Testis (tissue), 3 donors: ENCODE data around the gene MEX3C. TPM values are rescaled to one million over a fixed set of nuclear protein-coding genes. Genes with fewer than 3 reads are reported as not detected.

Source experiments
- DNase-seq: peaks from one replicate; pipeline ENCODE4 v3.0.0-alpha.2; 2019
- H3K27ac ChIP-seq, 2 donors: fragments of 200-600 bp; sonication (generic); one replicate each; pipeline ENCODE4 v1.5.1; 2019
- H3K27me3 ChIP-seq: fragments of 200-600 bp; sonication (generic); one replicate; pipeline ENCODE4 v1.5.1; 2019
- H3K36me3 ChIP-seq: fragments of 200-600 bp; sonication (generic); one replicate; pipeline ENCODE4 v1.5.1; 2017; ENCODE audit warnings: low read depth; ENCODE audit errors: missing control alignments
- H3K4me1 ChIP-seq: fragments of 200-600 bp; sonication (generic); one replicate; pipeline ENCODE4 v1.5.1; 2019
- H3K4me3 ChIP-seq, 2 donors: fragments of 200-600 bp; sonication (generic); one replicate each; pipeline ENCODE4 v1.5.1; 2017 to 2019
- H3K9me3 ChIP-seq: fragments of 200-600 bp; sonication (generic); one replicate; pipeline ENCODE4 v1.5.1; 2017
- CTCF ChIP-seq, 3 experiments: fragments of 450-650 bp in 2 of 3; fragments of 200-600 bp in 1 of 3; sonication (generic) in 1 of 3; IDR thresholded peaks; one replicate each; pipeline ENCODE4 v1.5.1; 2016 to 2019; ENCODE audit warnings: antibody characterized with exemption in 3 of 3, mild to moderate bottlenecking in 2 of 3, moderate library complexity in 1 of 3
- POLR2A ChIP-seq: fragments of 450-650 bp; IDR thresholded peaks from one replicate; pipeline ENCODE4 v1.6.1; 2017; ENCODE audit warnings: antibody characterized with exemption, mild to moderate bottlenecking, moderate library complexity
- WGBS, 2 donors: methylation state at CpG; one replicate each; pipeline ENCODE4 v1.1.5; 2018; 5-methylcytosine and 5-hydroxymethylcytosine counted together
- intact Hi-C: fragments of 100-400 bp; cut with DNase I; formaldehyde crosslinking; loops from one replicate; pipeline ENCODE4 v1.15.1; 2023; ENCODE audit warnings: low total_unique reads
- polyA plus RNA-seq: library from polyadenylated mRNA; stranded (reverse); fragments of 350-450 nt; fragmentation: Illumina TruSeq; extraction: RNeasy Lipid Tissue Mini Kit (QIAGEN cat#74804); gene quantifications from one replicate; pipeline ENCODE4 v1.2.3, GENCODE V29; 2014; ENCODE audit warnings: low read depth, low replicate concordance; ENCODE audit not compliant: insufficient read depth
- total RNA-seq, 2 donors: library from RNA; depleted of rRNA; stranded (reverse); fragments of >200 nt; gene quantifications; one replicate each; pipeline ENCODE4 v1.2.3, GENCODE V29; 2016

MEX3C gene
- total and polyA plus RNA-seq, 3 donors from 2014 or later = 97.2 to 254 (median 161) TPM

GRCh38 chr18:51153659-51154371 is 43.7 kb downstream of the MEX3C start:
- no peaks in the 10 kb centered on the region for H3K9me3 ChIP-seq
- intact Hi-C loops = no loop called here
- H3K36me3 ChIP-seq = no peaks in the 10 kb centered on the region
- DNase-seq = no peak
- WGBS, 2 donors = 79 to 83% methylated on average over 3 to 19 of the region's 19 CpGs
- no peak overlapping the region for H3K27ac ChIP-seq
- no peaks in the 10 kb centered on the region for H3K27me3 ChIP-seq
- H3K4me3 ChIP-seq = no peak overlapping the region
- no peaks in the 10 kb centered on the region for H3K4me1 ChIP-seq
- TF ChIP-seq POLR2A (no peak), CTCF (IDR thresholded peaks at IDR 0.05) (no peak)

GRCh38 chr18:51151568-51152511 is 45.6 kb downstream of the MEX3C start:
- Histone ChIP-seq H3K27me3 (no peaks in the 10 kb centered on the region), H3K4me3 (no peak overlapping the region), H3K9me3 (no peaks in the 10 kb centered on the region), H3K4me1 (no peaks in the 10 kb centered on the region), H3K36me3 (no peaks in the 10 kb centered on the region), H3K27ac (no peak overlapping the region)
- WGBS, 2 donors = 85 to 88% methylated on average over 26 of the region's 26 CpGs
- TF ChIP-seq POLR2A = no peak
- no peak for TF ChIP-seq CTCF (IDR thresholded peaks at IDR 0.05)
- no peak for DNase-seq
- intact Hi-C loops = no loop called here

GRCh38 chr18:51151185-51151567 is 46.3 kb downstream of the MEX3C start:
- no peaks in the 10 kb centered on the region for H3K36me3 ChIP-seq
- H3K27ac ChIP-seq = no peak overlapping the region
- intact Hi-C loops = no loop called here
- no peaks in the 10 kb centered on the region for H3K27me3 ChIP-seq
- H3K4me1 ChIP-seq = no peaks in the 10 kb centered on the region
- H3K9me3 ChIP-seq = no peaks in the 10 kb centered on the region
- 88 to 95% methylated on average over 5 of the region's 5 CpGs for WGBS, 2 donors
- no peak for DNase-seq
- H3K4me3 ChIP-seq = no peak overlapping the region
- TF ChIP-seq POLR2A (no peak), CTCF (IDR thresholded peaks at IDR 0.05) (no peak)

GRCh38 chr18:51150113-51150700 is 47.3 kb downstream of the MEX3C start:
- intact Hi-C loops = no loop called here
- no peak overlapping the region for H3K4me3 ChIP-seq
- no peaks in the 10 kb centered on the region for H3K36me3 ChIP-seq
- no peak for DNase-seq
- H3K27ac ChIP-seq = no peak overlapping the region
- TF ChIP-seq POLR2A = no peak
- WGBS, 2 donors = 92 to 96% methylated on average over 5 to 6 of the region's 6 CpGs
- H3K9me3 ChIP-seq = no peaks in the 10 kb centered on the region
- H3K27me3 ChIP-seq = no peaks in the 10 kb centered on the region
- H3K4me1 ChIP-seq = no peaks in the 10 kb centered on the region

GRCh38 chr18:51149670-51150069 is 47.8 kb downstream of the MEX3C start:
- Histone ChIP-seq H3K27ac (no peak overlapping the region), H3K27me3 (no peaks in the 10 kb centered on the region), H3K36me3 (no peaks in the 10 kb centered on the region), H3K9me3 (no peaks in the 10 kb centered on the region), H3K4me3 (no peak overlapping the region), H3K4me1 (no peaks in the 10 kb centered on the region)
- 97% methylated on average over 4 of the region's 4 CpGs for WGBS, 2 donors
- no peak for TF ChIP-seq CTCF (IDR thresholded peaks at IDR 0.05)
- no peak for TF ChIP-seq POLR2A
- intact Hi-C loops = no loop called here
- no peak for DNase-seq
